Activated CD4-positive, alpha-beta T cell treated with anti-CD3 and anti-CD28 coated beads, Interleukin-2, Interleukin-6, amounts not matched to agents 100 ng/mL and 50 ng/mL, durations not matched to agents 16 hours and 8 hours (primary cell): ENCODE measurements around the gene CENPM.

ENCODE experiments used
- DNase-seq: peaks from one replicate; pipeline ENCODE4 v3.0.0-alpha.2; 2020

The CENPM gene

DNA sequence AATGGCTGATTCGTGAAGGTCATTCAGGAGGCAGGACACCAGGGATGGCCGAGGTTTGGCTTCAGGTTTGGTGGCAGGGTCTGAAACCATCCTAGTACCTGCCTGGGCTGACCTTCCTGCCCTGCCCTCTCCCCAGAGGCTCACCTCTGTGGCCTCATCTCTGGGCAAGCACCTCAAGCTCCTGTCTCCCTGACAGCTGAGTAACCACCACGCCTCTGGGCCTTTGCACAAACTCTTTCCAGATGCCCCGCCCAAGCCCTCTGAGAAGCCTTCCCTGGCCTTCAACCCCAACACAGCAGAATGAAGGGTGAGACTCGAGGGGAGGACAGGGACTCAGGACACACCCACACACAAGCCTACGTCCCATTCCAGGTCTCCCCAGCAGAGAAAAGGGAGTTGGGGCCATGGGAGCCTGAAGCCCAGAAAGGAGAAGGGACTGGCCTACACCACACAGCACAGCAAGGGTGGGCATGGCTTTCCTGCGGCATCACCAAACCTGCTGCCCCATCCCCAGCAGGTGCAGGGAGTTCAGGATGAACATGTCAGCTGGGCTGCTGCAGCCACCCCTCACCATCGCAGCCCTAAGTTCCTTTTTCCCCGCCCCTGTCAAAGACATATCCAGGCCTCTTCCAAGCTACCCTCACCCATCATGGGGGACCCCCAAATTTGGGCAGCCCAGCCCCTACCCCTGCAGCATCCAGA, 34.5 kb downstream of the CENPM start:
- DNase-seq: no peak

GRCh38 chr22:41911001-41911611, 35.8 kb downstream of the CENPM start:
- DNase-seq: no peak

GRCh38 chr22:41910050-41911000, 36.6 kb downstream of the CENPM start:
- DNase-seq: no peak

- no peak for DNase-seq
Measured at GRCh38 chr22:41909310-41910049, 37.5 kb downstream of the CENPM start.

GRCh38 chr22:41908411-41909309, 38.3 kb downstream of the CENPM start:
- DNase-seq: no peak

DNA sequence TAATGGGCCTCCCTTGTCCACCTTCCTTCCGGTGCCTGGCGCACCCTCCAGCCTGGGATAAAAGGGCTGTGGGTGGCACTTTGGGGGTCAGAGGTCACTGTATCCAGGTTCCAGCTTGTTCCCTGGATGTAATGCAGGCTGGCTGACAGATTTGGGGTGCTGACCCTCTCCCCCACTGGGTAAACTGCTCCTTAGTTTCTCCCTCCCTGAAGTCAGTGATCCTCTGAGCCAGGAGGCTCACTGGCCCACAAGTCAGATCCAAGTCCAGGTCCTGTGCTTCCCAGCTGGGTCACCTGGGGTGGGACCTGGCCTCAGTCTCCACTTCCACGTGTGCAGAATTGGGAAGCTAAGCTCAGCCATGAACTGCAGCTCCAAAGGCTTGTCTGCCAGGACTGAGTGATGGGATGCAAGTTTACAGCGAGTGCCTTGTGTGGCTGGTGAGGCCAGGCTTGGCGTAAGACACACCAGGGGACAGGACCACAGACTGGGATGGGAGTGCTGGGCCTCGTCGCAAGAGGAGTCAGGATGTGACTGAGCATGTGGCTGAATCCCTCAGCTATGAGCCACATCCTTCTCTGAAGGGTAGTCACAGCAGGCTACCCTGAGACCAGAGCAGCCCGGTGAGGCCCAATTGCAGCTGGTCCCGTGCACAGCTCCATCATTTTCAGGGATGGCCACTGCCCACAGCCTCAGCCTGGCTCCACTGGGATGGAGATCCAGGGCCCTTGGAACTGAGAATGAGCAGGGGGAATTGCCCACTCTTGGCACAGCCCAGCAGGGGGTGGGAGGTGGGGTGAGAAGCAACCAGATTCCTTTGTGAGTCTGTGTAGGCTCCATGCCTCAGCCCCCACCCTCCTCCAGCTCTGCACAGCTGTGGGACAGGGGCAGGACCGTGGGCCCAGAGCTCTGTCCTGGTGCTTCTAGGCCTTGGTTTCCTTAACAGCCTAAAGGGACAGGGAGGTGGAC, 39.2 kb downstream of the CENPM start:
- DNase-seq: no peak

- DNase-seq: no peak
Measured at GRCh38 chr22:41906822-41907221, 40.1 kb downstream of the CENPM start.

DNA sequence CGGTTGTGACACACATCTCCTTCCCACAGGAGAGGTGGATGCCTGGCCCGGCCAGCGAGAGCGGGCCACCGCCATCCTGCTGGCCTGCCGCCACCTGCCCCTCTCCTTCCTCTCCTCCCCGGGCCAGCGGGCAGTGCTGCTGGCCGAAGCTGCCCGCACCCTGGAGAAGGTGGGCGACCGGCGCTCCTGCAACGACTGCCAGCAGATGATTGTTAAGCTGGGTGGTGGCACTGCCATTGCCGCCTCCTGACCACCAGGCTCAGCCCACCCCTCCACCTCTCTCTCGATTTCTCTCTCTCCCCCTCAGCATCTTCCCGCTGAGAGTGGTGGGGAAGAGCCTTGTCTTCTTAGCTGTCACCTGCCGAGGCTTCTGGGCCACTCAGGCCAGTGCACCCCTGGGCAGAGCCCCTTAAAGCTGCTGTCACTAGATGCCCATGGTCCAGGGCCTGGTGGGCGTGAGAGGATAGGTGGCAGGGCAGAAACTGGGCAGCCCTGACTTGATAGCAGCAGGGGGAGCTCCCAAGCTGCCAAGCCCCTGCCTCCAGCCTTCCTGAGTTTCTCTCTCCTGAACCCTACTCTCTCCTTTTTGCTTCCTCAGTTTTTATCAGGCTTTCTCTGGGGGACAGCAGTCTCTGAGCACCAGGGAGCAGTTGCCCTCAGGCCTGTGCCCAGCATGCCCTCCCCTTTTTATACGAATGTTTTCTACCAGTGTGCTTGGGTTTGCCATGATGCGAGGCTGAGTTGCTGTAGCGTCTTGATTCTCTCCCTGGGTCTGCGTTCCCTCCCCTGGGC, 41.3 kb downstream of the CENPM start:
- DNase-seq: no peak

GRCh38 chr22:41904450-41905410, 42.2 kb downstream of the CENPM start:
- no peak for DNase-seq

DNA sequence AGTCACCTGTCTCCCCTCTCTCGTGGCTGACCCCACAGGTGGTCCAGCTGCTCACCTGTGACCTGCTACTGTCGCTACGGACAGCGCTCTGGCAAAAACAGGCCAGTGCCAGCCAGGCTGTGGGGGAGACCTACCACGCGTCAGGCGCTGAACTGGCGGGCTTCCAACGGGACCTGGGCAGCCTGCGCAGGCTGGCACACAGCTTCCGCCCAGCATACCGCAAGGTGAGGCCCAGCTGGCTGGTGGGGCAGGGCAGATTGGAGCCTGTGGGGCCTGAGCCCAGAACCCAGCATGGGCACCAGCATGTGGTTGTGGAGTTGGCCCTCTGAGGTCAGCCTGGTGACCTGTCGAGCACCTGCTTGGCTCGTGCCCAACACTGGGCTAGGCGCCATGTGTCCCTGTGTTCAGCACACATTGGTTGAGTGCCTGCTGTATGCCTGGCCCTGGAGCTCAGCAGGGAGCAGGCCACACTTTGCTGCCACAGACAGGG, 44.0 kb downstream of the CENPM start:
- no peak for DNase-seq

- DNase-seq: no peak
Measured at GRCh38 chr22:41902016-41902415, 44.9 kb downstream of the CENPM start.

GRCh38 chr22:41900652-41901312, 46.2 kb downstream of the CENPM start:
- no peak for DNase-seq

DNA sequence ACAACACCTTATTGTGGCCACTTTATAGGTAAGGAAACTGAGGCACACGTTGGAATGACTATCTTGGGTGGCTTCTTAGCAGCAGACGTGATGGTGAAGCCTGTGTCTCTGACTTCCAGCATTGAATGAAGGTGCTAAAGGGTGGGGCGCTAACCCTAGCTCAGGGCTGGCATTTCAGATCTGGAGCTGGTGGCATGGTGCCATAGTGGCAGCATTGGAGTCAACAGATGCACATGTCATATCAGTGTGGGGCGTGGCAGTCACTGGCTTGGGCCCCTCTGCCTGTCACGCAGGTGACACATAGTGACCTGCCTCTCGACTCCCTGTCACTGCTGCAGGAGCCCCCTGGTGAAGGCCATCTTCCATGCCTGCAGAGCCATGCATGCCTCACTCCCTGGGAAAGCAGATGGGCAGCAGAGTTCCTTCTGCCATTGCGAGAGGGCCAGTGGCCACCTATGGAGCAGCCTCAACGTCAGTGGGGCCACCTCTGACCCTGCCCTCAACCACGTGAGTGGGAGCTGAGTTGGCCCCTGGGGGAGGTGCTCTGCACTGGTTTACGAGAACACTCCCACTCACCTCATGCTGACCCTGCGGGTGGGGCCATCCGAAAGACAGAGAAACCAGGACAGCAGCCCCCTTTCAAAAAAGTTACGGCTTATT, 46.8 kb downstream of the CENPM start:
- no peak for DNase-seq

- no peak for DNase-seq
Measured at GRCh38 chr22:41899110-41899509, 47.8 kb downstream of the CENPM start.

DNA sequence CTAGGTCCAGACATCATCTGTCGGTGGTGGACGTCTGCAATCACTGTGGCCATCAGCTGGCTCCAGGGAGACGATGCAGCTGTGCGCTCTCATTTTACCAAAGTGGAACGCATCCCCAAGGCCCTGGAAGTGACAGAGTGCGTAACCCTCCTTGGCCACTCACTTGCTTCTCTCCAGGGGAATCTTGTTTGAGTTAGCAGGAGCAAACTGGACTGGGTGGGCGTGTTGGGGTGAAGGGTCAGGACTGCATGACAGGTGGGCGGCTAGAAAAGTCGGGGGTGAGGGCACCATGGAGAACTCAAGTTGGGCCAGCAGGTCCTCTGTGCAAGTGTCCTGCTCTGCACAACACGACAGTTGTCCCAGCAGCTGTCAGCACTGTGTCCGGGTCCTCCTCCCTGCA, 48.3 kb downstream of the CENPM start:
- no peak for DNase-seq

GRCh38 chr22:41893591-41894375, 53.2 kb downstream of the CENPM start:
- no peak for DNase-seq
